ENCODE results near the gene UROD.

UROD gene

DNA sequence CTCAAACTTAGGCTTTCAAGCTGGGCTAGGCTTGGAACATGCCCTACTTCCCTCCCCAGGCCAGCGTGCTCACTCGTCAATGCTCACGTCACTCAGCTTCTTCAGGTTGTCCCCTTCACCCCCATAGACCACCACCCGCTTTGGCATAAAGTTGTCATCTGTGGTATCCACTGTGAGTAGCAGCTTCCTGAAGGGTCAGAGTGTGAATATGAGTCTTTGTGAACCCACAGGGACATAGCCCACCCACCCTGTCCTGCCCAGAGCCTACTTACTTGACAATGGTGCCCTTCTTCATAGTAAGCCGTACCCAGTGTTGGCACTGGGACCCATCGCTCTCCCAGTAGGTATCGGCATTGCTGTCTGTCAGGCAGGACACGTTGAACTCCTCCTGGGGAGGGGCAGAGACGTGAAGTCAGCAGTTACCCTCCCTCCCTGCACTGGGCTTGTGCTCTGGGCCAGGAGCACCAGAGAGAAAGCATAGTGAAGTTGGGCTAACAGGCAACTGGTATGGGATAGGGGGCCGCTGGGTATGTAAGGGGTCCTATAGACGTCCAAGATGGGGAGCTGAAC is 2.7 kb upstream of the UROD start:
- Histone ChIP-seq H3K27ac (ENCODE audit: low read depth, low read length) (no peak overlapping the region), H3K4me1 (ENCODE audit: insufficient read depth, low read length) (peaks cover 5% of the 10 kb centered on the region), H3K4me3 (ENCODE audit: low read length) (no peak overlapping the region), H3K36me3 (ENCODE audit: insufficient read depth, low read length) (peaks cover 56% of the 10 kb centered on the region), H3K27me3 (ENCODE audit: insufficient read depth, low read length) (no peaks in the 10 kb centered on the region), H3K9me3 (ENCODE audit: insufficient read depth, low read depth, low read length) (no peaks in the 10 kb centered on the region), H3K9ac (ENCODE audit: low read depth, low read length) (no peak overlapping the region)
- 97% methylated on average over 11 of the region's 11 CpGs for WGBS

DNA sequence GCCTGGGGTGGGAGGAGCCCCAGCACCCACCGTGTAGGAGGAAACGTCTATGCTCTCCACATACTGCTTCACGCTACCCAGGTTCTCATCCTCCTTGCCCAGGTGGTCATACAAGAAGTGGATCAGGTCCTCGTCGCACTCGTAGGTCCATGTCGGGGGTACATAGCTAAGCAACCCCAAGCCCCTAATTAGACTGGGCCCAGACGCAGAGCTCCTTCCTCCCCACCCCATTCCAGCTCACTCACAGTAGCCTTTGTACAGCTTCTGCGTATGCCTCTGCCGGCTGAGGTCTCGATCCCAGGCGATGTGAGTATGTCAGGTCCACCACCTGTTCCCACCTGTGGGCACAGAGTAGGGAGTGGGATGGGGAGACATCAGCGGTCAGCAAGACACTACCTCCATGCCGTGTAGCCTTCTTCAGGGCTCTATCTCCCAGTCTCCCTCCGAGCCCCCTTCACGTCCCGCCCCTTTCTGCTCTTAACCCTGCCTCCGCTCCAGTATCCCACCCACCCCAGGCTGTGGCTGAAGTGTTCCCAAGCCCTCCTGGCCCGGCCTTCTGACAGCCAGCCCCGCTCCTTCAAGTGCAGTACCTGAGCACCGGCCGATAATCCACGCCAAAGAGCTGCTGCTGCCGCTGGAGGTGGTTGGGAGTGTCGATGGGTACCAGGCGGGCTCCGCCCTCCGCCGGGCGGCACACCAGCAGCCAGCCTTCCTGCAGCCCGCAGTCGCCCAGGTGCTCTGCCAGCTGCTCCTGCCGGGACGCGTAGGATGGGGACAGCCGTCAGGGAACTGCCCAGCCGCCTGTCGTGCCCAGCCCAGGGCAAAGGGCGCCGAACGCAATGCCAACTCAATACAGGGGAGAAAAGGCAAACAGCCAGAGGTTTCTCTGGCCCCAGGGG is 1.8 kb upstream of the UROD start:
- Histone ChIP-seq H3K4me3 (ENCODE audit: low read length) (peak overlapping the region; percentile 68), H3K27me3 (ENCODE audit: insufficient read depth, low read length) (no peaks in the 10 kb centered on the region), H3K4me1 (ENCODE audit: insufficient read depth, low read length) (peaks cover 5% of the 10 kb centered on the region), H3K36me3 (ENCODE audit: insufficient read depth, low read length) (peaks cover 54% of the 10 kb centered on the region), H3K9ac (ENCODE audit: low read depth, low read length) (peak overlapping the region; percentile 48), H3K9me3 (ENCODE audit: insufficient read depth, low read depth, low read length) (no peaks in the 10 kb centered on the region), H3K27ac (ENCODE audit: low read depth, low read length) (no peak overlapping the region)
- WGBS = 28% methylated on average over 41 of the region's 41 CpGs

GRCh38 chr1:45010855-45011811 is 921 bp upstream of the UROD start, which contains the start of gene HECTD3:
TSS of gene HECTD3 (minus strand) at chr1:45011324. CDS start at chr1:45011257, 67 bp downstream.
- Histone ChIP-seq H3K9me3 (ENCODE audit: insufficient read depth, low read depth, low read length) (no peaks in the 10 kb centered on the region), H3K27ac (ENCODE audit: low read depth, low read length) (peak within 1 kb of the TSS; percentile 27; the same call in 1 of the 2 replicates), H3K36me3 (ENCODE audit: insufficient read depth, low read length) (peaks cover 49% of the 10 kb centered on the region), H3K4me3 (ENCODE audit: low read length) (peak within 1 kb of the TSS; percentile 68), H3K9ac (ENCODE audit: low read depth, low read length) (peak within 1 kb of the TSS; percentile 64), H3K4me1 (ENCODE audit: insufficient read depth, low read length) (peaks cover 5% of the 10 kb centered on the region), H3K27me3 (ENCODE audit: insufficient read depth, low read length) (no peaks in the 10 kb centered on the region)
- 2% methylated on average over 62 of the region's 62 CpGs for WGBS

GRCh38 chr1:45012639-45013278 is 705 bp downstream of the UROD start:
- peak overlapping the region; percentile 27; the same call in 1 of the 2 replicates for H3K27ac ChIP-seq (ENCODE audit: low read depth, low read length)
- H3K27me3 ChIP-seq (ENCODE audit: insufficient read depth, low read length) = no peaks in the 10 kb centered on the region
- peak overlapping the region; percentile 64 for H3K9ac ChIP-seq (ENCODE audit: low read depth, low read length)
- peaks cover 5% of the 10 kb centered on the region for H3K4me1 ChIP-seq (ENCODE audit: insufficient read depth, low read length)
- H3K36me3 ChIP-seq (ENCODE audit: insufficient read depth, low read length) = peaks cover 37% of the 10 kb centered on the region
- no peaks in the 10 kb centered on the region for H3K9me3 ChIP-seq (ENCODE audit: insufficient read depth, low read depth, low read length)
- H3K4me3 ChIP-seq (ENCODE audit: low read length) = peak overlapping the region; percentile 68
- 8% methylated on average over 21 of the region's 21 CpGs for WGBS

GRCh38 chr1:45013551-45014209 is 1.6 kb downstream of the UROD start:
- H3K4me1 ChIP-seq (ENCODE audit: insufficient read depth, low read length) = peaks cover 5% of the 10 kb centered on the region
- peaks cover 29% of the 10 kb centered on the region for H3K36me3 ChIP-seq (ENCODE audit: insufficient read depth, low read length)
- WGBS = 83% methylated on average over 12 of the region's 12 CpGs
- H3K27me3 ChIP-seq (ENCODE audit: insufficient read depth, low read length) = no peaks in the 10 kb centered on the region
- H3K9me3 ChIP-seq (ENCODE audit: insufficient read depth, low read depth, low read length) = no peaks in the 10 kb centered on the region
- H3K4me3 ChIP-seq (ENCODE audit: low read length) = peak overlapping the region; percentile 68; the same call in 1 of the 2 replicates
- H3K9ac ChIP-seq (ENCODE audit: low read depth, low read length) = no peak overlapping the region
- H3K27ac ChIP-seq (ENCODE audit: low read depth, low read length) = no peak overlapping the region

DNA sequence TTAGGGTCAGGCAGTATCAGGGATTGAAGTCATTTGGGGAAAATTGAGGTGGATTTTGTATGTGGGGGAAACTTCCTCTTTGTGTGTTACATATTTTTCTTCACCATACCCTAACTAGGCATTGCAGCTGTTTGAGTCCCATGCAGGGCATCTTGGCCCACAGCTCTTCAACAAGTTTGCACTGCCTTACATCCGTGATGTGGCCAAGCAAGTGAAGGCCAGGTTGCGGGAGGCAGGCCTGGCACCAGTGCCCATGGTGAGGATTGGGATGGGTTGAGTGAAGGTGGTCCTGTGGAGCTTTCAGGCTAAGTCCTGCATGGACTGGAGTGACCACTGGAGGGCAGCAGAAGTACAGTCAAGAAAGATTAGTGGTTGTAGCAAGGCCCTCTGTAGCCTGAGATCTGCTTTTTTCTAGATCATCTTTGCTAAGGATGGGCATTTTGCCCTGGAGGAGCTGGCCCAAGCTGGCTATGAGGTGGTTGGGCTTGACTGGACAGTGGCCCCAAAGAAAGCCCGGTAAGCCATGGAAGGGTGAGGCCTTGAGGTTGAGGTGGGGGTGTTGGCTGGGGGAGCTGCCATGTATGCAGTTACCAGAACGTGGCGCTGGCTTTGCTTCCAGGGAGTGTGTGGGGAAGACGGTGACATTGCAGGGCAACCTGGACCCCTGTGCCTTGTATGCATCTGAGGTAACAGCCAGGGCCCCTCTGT is 2.4 kb downstream of the UROD start:
- 74% methylated on average over 6 of the region's 6 CpGs for WGBS
- peaks cover 22% of the 10 kb centered on the region for H3K36me3 ChIP-seq (ENCODE audit: insufficient read depth, low read length)
- peaks cover 5% of the 10 kb centered on the region for H3K4me1 ChIP-seq (ENCODE audit: insufficient read depth, low read length)
- H3K27me3 ChIP-seq (ENCODE audit: insufficient read depth, low read length) = no peaks in the 10 kb centered on the region
- H3K27ac ChIP-seq (ENCODE audit: low read depth, low read length) = no peak overlapping the region
- no peaks in the 10 kb centered on the region for H3K9me3 ChIP-seq (ENCODE audit: insufficient read depth, low read depth, low read length)
- H3K9ac ChIP-seq (ENCODE audit: low read depth, low read length) = no peak overlapping the region
- no peak overlapping the region for H3K4me3 ChIP-seq (ENCODE audit: low read length)

- Histone ChIP-seq H3K27ac (ENCODE audit: low read depth, low read length) (no peak overlapping the region), H3K4me3 (ENCODE audit: low read length) (no peak overlapping the region), H3K36me3 (ENCODE audit: insufficient read depth, low read length) (peaks cover 21% of the 10 kb centered on the region), H3K4me1 (ENCODE audit: insufficient read depth, low read length) (peaks cover 5% of the 10 kb centered on the region), H3K27me3 (ENCODE audit: insufficient read depth, low read length) (no peaks in the 10 kb centered on the region), H3K9me3 (ENCODE audit: insufficient read depth, low read depth, low read length) (no peaks in the 10 kb centered on the region), H3K9ac (ENCODE audit: low read depth, low read length) (no peak overlapping the region)
- WGBS = 93% methylated on average over 2 of the region's 2 CpGs
Observed at GRCh38 chr1:45015683-45016082, 3.6 kb downstream of the UROD start.

GRCh38 chr1:45016090-45016697 is 4.1 kb downstream of the UROD start:
- WGBS = 100% methylated on average over 2 of the region's 2 CpGs
- no peak overlapping the region for H3K27ac ChIP-seq (ENCODE audit: low read depth, low read length)
- no peaks in the 10 kb centered on the region for H3K9me3 ChIP-seq (ENCODE audit: insufficient read depth, low read depth, low read length)

GRCh38 chr1:45016767-45017166 is 4.7 kb downstream of the UROD start:
- H3K4me1 ChIP-seq (ENCODE audit: insufficient read depth, low read length) = peaks cover under 1% of the 10 kb centered on the region; the same call in 1 of the 2 replicates
- H3K4me3 ChIP-seq (ENCODE audit: low read length) = no peak overlapping the region
- 87% methylated on average over 6 of the region's 6 CpGs for WGBS
- no peak overlapping the region for H3K9ac ChIP-seq (ENCODE audit: low read depth, low read length)
- H3K27me3 ChIP-seq (ENCODE audit: insufficient read depth, low read length) = no peaks in the 10 kb centered on the region
- peaks cover 21% of the 10 kb centered on the region for H3K36me3 ChIP-seq (ENCODE audit: insufficient read depth, low read length)
- no peaks in the 10 kb centered on the region for H3K9me3 ChIP-seq (ENCODE audit: insufficient read depth, low read depth, low read length)
- no peak overlapping the region for H3K27ac ChIP-seq (ENCODE audit: low read depth, low read length)

More at GRCh38 chr1:45016090-45016697, 4.1 kb downstream of the UROD start:
- Histone ChIP-seq H3K36me3 (ENCODE audit: insufficient read depth, low read length) (peaks cover 21% of the 10 kb centered on the region), H3K27me3 (ENCODE audit: insufficient read depth, low read length) (no peaks in the 10 kb centered on the region), H3K9ac (ENCODE audit: low read depth, low read length) (no peak overlapping the region), H3K4me3 (ENCODE audit: low read length) (no peak overlapping the region), H3K4me1 (ENCODE audit: insufficient read depth, low read length) (peaks cover 5% of the 10 kb centered on the region)
